Measurements from ENCODE around the gene THRA. TPM values are rescaled to one million over a fixed set of nuclear protein-coding genes. Genes with fewer than 3 reads are reported as not detected.

Gene THRA
- total and polyA plus RNA-seq, 2 of the 8 experiments (the other 6 are each of a cell fraction or from before 2014, with no cell fraction given) = 6.4 to 10.2 TPM

- H3K9me3 ChIP-seq (ENCODE audit: insufficient read depth in 2 of 2, low read depth in 1 of 2, low read length in 1 of 2) = no peaks in the 10 kb centered on the region
- H2AFZ ChIP-seq (ENCODE audit: low read length) = no peak within 1 kb of the TSS
- no peak for TF ChIP-seq HDAC6 (IDR thresholded peaks at IDR 0.05; ENCODE audit: low read depth, low read length)
- TF ChIP-seq FOSL1 (IDR thresholded peaks at IDR 0.05; ENCODE audit: insufficient read depth, low read depth, low read length) = no peak
- 0 out of 2 replicates have a peak, but pooled peaks have one; percentile 3 for TF ChIP-seq EGR1 (IDR thresholded peaks at IDR 0.05; ENCODE audit: borderline replicate concordance, low read depth, low read length)
- TF ChIP-seq PHF8 (conservative IDR thresholded peaks at IDR 0.05; ENCODE audit: low read depth, low read length) = peak; percentile 37
- TF ChIP-seq NRF1 (IDR thresholded peaks at IDR 0.05; ENCODE audit: low read depth, low read length) = peak; percentile 56
- 0 out of 2 replicates have a peak, but pooled peaks have one; percentile 25 for TF ChIP-seq TBP (IDR thresholded peaks at IDR 0.05; ENCODE audit: low read depth, low read length)
- 0 out of 3 replicates have a peak, but pooled peaks of 1 of the 2 experiments have one; percentile 8 for TF ChIP-seq EP300 (IDR thresholded peaks at IDR 0.05; ENCODE audit: borderline replicate concordance in 1 of 2, low read depth in 2 of 2, low read length in 2 of 2)
- TF ChIP-seq, protein P1, sequence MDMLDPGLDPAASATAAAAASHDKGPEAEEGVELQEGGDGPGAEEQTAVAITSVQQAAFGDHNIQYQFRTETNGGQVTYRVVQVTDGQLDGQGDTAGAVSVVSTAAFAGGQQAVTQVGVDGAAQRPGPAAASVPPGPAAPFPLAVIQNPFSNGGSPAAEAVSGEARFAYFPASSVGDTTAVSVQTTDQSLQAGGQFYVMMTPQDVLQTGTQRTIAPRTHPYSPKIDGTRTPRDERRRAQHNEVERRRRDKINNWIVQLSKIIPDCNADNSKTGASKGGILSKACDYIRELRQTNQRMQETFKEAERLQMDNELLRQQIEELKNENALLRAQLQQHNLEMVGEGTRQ (IDR thresholded peaks at IDR 0.05; ENCODE audit: low read length) = no peak
Observed at GRCh38 chr17:40121181-40122135, 58.7 kb downstream of the THRA start, which contains the start of gene MSL1. MSL1 (plus strand) TSS chr17:40121971; CDS start chr17:40122613, 642 bp downstream.

More at GRCh38 chr17:40121181-40122135, 58.7 kb downstream of the THRA start, which contains the start of gene MSL1:
- Histone ChIP-seq H3K4me3 (ENCODE audit: extremely low read depth in 1 of 4, insufficient read depth in 2 of 4, low read depth in 3 of 4, low read length in 4 of 4) (peak within 1 kb of the TSS; percentile 80 to 91 (median 86)), H4K8ac (ENCODE audit: extremely low read depth, insufficient read depth, low read length) (peak within 1 kb of the TSS; percentile 91), H3K79me2 (ENCODE audit: control insufficient read depth in 1 of 2, insufficient read depth in 2 of 2, low read length in 2 of 2) (peaks cover 22 to 58% of the 10 kb centered on the region in 2 experiments), H3K4me1 (replicated peaks in 1 of 4; ENCODE audit: control insufficient read depth in 3 of 4, insufficient read depth in 4 of 4, low read length in 3 of 4) (peaks cover 0 to 3% (median under 1%) of the 10 kb centered on the region in 4 experiments; a peak in 2 of 7 replicates), H3K36me3 (ENCODE audit: control insufficient read depth in 2 of 4, insufficient read depth in 4 of 4, low read length in 3 of 4) (peaks cover 0 to 16% (median 5%) of the 10 kb centered on the region in 4 experiments; a peak in 6 of 8 replicates), H4K91ac (replicated peaks; ENCODE audit: insufficient read length, low read length) (peak within 1 kb of the TSS; percentile 81), H3K56ac (replicated peaks; ENCODE audit: insufficient read length, low read depth, low read length) (peak within 1 kb of the TSS; percentile 86), H2AK5ac (ENCODE audit: low read depth, low read length) (no peak within 1 kb of the TSS; the same call in 1 of the 2 replicates), H3K4ac (replicated peaks; ENCODE audit: insufficient read length, low read depth, low read length) (peak within 1 kb of the TSS; percentile 4), H2BK20ac (ENCODE audit: low read length) (no peak within 1 kb of the TSS), H3K27me3 (replicated peaks in 1 of 4; ENCODE audit: control insufficient read depth in 3 of 4, extremely low read depth in 1 of 4, insufficient read depth in 3 of 4, low read length in 3 of 4) (no peaks in the 10 kb centered on the region; a peak in 1 of 7 replicates), H3K23ac (ENCODE audit: insufficient read length) (no peak within 1 kb of the TSS), H3K9ac (replicated peaks in 1 of 4; ENCODE audit: extremely low read depth in 1 of 4, low read depth in 3 of 4, low read length in 3 of 4) (peak within 1 kb of the TSS; percentile 77 to 94 (median 80)), H3K18ac (ENCODE audit: extremely low read depth, low read length) (peak within 1 kb of the TSS; percentile 60), H2BK5ac (ENCODE audit: low read depth, low read length) (peak within 1 kb of the TSS; percentile 81; the same call in 1 of the 2 replicates), H3K14ac (ENCODE audit: insufficient read length) (no peak within 1 kb of the TSS), H2BK120ac (replicated peaks; ENCODE audit: low read depth, low read length) (no peak within 1 kb of the TSS), H2BK15ac (ENCODE audit: low read length) (0 out of 2 replicates have a peak within 1 kb of the TSS, but pooled peaks have one; percentile 72), H4K20me1 (replicated peaks in 1 of 2; ENCODE audit: control insufficient read depth in 1 of 2, insufficient read depth in 2 of 2, low read length in 2 of 2) (peaks cover 4 to 10% of the 10 kb centered on the region in 2 experiments), H3K4me2 (ENCODE audit: insufficient read depth in 1 of 2, low read depth in 2 of 2, low read length in 2 of 2) (peak within 1 kb of the TSS; percentile 84 to 97), H3K79me1 (ENCODE audit: low read depth, low read length) (peaks cover 13% of the 10 kb centered on the region; the same call in 1 of the 2 replicates), H3K27ac (ENCODE audit: low read depth, low read length) (peak within 1 kb of the TSS; percentile 84), H3K23me2 (ENCODE audit: low read depth, low read length) (peaks cover 17% of the 10 kb centered on the region; the same call in 1 of the 2 replicates), H2BK12ac (ENCODE audit: low read depth, low read length) (no peak within 1 kb of the TSS), H4K5ac (ENCODE audit: insufficient read length, low read depth, low read length) (peak within 1 kb of the TSS; percentile 85)
- POLR2A ChIA-PET (ENCODE audit: partially characterized antibody) = interaction anchor here (0.6 to 16.7 kb wide), 26 partner anchors 8 to 973 kb away, joined by 3 to 399 read pairs (median 6); partner anchors contain the start of genes CASC3, CDC6, NR1D1 and RAPGEFL1
- FAIRE-seq (no peak), DNase-seq (ENCODE audit: low read depth in 1 of 2, low spot score in 2 of 2) (peak in 1 of 2 experiments; percentile 88)
- 4% methylated on average over 9 of the region's 82 CpGs; no CpG with 5 or more reads in 1 of the 2 experiments for WGBS, 2 experiments (ENCODE audit: extremely low coverage in 1 of 2, insufficient coverage in 1 of 2, insufficient read length in 1 of 2, insufficient replicate concordance in 2 of 2, low coverage in 1 of 2, low lambda C conversion rate in 2 of 2, missing lambda C conversion rate in 1 of 2)
- CTCF ChIA-PET (ENCODE audit: partially characterized antibody) = interaction anchor here (0.6 to 14.0 kb wide), 14 partner anchors 8 to 297 kb away, joined by 3 to 135 read pairs (median 3); partner anchors contain the start of genes CSF3 and NR1D1

Measured in H1 (cell line).